ENCODE measurements around the gene SPOCK2. TPM values are rescaled to one million over a fixed set of nuclear protein-coding genes. Genes with fewer than 3 reads are reported as not detected.

The SPOCK2 gene
- total and polyA plus RNA-seq, 5 experiments from 2014 or later, result 177 to 578 (median 292) TPM

DNA sequence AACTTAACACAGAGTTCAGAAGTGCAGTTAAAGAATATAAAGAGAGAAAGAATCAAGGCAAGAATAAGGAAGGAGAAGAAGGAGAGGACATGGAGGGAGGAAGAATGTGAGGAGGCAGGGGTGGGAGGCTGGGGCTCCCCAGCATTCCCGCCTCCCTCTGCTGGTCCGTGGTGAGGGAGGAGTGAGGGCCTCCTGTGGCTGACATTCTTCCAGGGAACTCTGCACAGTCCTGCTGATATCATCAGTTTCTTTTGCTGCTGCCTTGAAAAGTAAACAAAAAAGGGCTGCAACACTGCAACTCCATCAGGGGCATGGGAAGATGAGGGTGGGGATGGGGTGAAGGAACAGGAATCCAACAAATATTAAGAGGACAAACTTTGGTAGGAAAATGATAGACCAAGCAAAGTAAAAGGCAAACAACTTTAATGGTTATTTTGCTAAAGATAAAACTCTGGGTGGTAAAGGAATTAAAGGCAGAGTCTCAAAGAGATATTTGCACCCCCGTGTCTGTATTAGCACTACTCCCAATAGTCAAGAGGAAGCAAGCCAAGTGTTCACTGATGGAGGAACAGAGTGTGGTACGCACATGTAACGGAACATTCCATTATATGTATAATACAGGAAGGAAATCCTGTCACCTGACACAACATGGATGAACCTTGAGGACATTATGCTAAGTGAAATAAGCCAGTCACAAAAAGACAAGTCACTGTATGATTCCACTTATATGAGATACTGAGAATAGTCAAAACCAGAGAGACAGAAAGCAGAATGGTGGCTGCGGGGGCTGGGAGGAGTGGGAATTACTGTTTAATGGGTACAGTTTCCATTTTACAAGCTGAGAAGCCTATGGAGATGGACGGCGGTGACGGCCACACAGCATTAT is 8.0 kb upstream of the SPOCK2 start:
- POLR2A ChIA-PET, result interaction anchor here (1.3 kb wide), 1 partner anchor 14 kb away, joined by 4 read pairs; no protein-coding TSS in a partner anchor
- H3K9me3 Mint-ChIP-seq, result no peaks in the 10 kb centered on the region
- no peak overlapping the region for H3K4me3 Mint-ChIP-seq
- DNase-seq, result no peak
- no peaks in the 10 kb centered on the region for H3K27me3 Mint-ChIP-seq
- H3K4me1 Mint-ChIP-seq, result peaks cover 15 to 41% (median 30%) of the 10 kb centered on the region in 4 donors
- no peak for ATAC-seq
- H3K27ac Mint-ChIP-seq, result peak overlapping the region in 4 of 10 donors; percentile 16 to 62 (median 39)
- H3K36me3 Mint-ChIP-seq, result peaks cover under 1 to 57% (median 21%) of the 10 kb centered on the region in 3 donors

DNA sequence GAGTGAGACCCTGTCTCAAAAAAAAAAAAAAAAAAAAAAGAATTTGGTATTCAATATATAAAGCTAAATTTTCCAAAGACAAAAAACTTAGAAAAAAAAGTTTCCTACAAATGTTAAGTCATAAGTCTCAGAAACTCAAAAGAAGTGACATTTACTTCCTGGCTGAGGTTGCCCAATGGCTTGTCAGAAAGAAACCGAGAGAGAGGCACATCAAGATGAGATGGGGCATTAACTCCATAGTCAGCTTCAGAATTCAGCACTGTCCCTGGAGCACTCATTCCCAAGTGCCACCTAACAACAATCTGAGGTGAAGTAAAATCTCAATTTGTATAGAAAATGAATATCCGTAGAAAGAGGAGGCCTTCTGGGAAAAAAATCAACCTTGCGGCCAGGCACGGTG is 6.8 kb upstream of the SPOCK2 start:
- H3K27ac Mint-ChIP-seq, result peak overlapping the region in 1 of 10 donors; percentile 35
- peaks cover 0 to 45% (median 14%) of the 10 kb centered on the region in 3 donors for H3K36me3 Mint-ChIP-seq
- ATAC-seq (no peak), DNase-seq (no peak)
- H3K4me3 Mint-ChIP-seq, result no peak overlapping the region
- no peaks in the 10 kb centered on the region for H3K27me3 Mint-ChIP-seq
- POLR2A ChIA-PET, result interaction anchor here (0.6 to 1.5 kb wide), 4 partner anchors 11 to 237 kb away, joined by 3 to 6 read pairs (median 4); no protein-coding TSS in a partner anchor
- H3K9me3 Mint-ChIP-seq, result no peaks in the 10 kb centered on the region
- peaks cover 8 to 35% (median 27%) of the 10 kb centered on the region in 4 donors for H3K4me1 Mint-ChIP-seq

DNA sequence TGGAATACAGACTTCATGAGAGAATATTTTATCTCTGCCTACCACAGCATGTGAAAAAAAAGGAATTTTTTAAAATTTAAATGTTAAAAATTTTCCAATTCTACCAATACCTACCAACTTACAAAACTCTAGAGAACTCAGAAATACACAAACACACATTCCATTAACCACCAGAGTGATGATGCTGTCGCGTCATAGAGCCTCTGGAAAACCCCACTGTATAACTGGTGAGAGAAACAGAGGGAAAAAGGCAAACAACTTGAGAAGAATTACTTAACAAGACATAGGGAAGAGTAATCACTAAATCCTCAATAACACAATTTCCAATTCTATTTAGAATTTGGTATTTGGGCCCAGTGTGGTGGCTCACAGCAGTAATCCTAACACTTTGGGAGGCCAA is 6.2 kb upstream of the SPOCK2 start:
- peak overlapping the region in 1 of 10 donors; percentile 15 for H3K27ac Mint-ChIP-seq
- peaks cover 13 to 40% (median 33%) of the 10 kb centered on the region in 4 donors for H3K4me1 Mint-ChIP-seq
- H3K27me3 Mint-ChIP-seq, result no peaks in the 10 kb centered on the region
- ATAC-seq (no peak), DNase-seq (no peak)
- POLR2A ChIA-PET, result interaction anchor here (0.5 to 1.5 kb wide), 4 partner anchors 12 to 60 kb away, joined by 3 to 6 read pairs (median 4); no protein-coding TSS in a partner anchor
- no peak overlapping the region for H3K4me3 Mint-ChIP-seq
- H3K9me3 Mint-ChIP-seq, result no peaks in the 10 kb centered on the region
- H3K36me3 Mint-ChIP-seq, result peaks cover 0 to 41% (median 14%) of the 10 kb centered on the region in 3 donors

DNA sequence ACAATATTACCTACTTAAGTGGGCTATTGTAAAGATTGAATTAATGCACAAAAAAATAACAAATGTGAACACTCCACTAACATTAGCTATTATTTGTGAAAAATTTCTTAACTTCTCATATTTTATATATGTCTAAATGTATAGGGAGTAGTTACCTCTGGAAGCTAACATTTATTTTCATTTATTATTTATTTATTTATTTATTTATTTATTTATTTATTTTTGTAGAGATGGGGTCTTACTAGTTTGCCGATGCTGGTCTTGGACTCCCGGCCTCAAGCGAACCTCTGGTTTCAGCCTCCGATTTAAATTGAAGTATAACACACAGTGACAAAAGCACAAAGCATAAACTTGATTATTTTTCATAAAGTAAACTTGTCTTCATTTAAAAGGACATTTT is 5.1 kb upstream of the SPOCK2 start:
- Mint-ChIP-seq H3K4me1 (peaks cover 17 to 41% (median 38%) of the 10 kb centered on the region in 4 donors), H3K27ac (peak overlapping the region in 1 of 10 donors; percentile 62), H3K9me3 (no peaks in the 10 kb centered on the region), H3K4me3 (no peak overlapping the region), H3K27me3 (no peaks in the 10 kb centered on the region), H3K36me3 (peaks cover under 1 to 33% (median 14%) of the 10 kb centered on the region in 3 donors)
- ATAC-seq (no peak), DNase-seq (no peak)
- POLR2A ChIA-PET, result interaction anchor here (0.6 to 9.9 kb wide), 7 partner anchors 11 to 228 kb away, joined by 3 to 208 read pairs (median 5); no protein-coding TSS in a partner anchor

DNA sequence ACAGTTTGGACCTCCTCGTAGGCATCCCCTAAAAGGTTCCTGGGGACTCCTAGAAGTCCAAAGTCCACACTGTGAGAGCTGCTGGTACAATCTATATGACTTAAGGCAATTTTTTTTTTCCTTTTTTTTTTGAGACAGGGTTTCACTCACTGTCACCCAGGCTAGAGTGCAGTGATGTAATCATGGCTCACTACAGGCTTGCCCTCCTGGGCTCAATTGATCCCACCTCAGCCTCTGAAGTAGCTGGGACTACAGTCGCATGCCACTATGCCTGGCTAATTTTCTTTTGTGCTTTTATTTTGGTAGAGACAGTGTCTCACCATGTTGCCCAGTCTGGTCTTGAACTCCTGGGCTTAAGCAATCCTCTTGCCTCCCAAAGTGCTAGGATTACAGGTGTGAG is 4.6 kb upstream of the SPOCK2 start:
- Mint-ChIP-seq H3K9me3 (peaks cover 0 to 2% (median 0%) of the 10 kb centered on the region in 9 donors), H3K4me1 (peaks cover 19 to 43% (median 41%) of the 10 kb centered on the region in 4 donors), H3K4me3 (no peak overlapping the region), H3K27ac (no peak overlapping the region), H3K27me3 (peaks cover 0 to 3% (median 0%) of the 10 kb centered on the region in 5 donors), H3K36me3 (peaks cover 5 to 34% (median 17%) of the 10 kb centered on the region in 3 donors)
- no peak for DNase-seq
- POLR2A ChIA-PET, result interaction anchor here (0.6 to 9.9 kb wide), 6 partner anchors 12 to 228 kb away, joined by 3 to 208 read pairs (median 5); no protein-coding TSS in a partner anchor
- ATAC-seq, result no peak

DNA sequence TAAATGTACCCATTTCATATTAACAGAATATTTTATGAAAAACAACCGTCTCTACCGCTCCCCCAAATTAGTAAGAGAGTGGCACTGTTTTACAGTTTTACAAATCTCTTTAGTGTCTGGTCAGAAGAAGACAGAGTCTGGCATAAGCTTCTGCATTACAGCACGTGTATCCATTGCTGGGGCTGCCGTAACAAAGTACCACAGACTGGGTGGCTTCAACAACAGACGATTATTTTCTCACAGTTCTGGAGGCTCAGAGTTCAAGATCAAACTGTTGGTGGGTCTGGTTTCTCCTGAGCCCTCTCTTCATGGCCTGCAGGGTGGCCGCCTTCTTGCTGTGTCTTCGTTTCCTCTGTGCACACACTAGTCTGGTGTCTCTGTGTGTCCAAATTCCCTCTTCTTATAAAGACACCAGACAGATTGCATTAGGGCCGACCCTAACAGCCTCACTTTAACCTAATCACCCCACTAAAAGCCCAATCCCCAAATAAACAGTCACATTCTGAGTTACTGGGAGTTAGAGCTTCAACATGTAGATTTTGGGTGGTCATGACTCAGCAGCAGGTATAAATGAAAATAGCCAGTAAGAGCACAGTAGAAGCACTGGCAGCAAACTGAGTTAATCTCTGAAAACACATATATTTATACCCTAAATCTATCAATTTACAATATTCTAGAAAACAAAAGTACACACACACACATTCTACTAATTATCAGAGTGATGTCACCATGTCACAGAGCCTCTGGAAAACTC is 4.0 kb upstream of the SPOCK2 start:
- H3K4me1 Mint-ChIP-seq, result peaks cover 19 to 42% (median 40%) of the 10 kb centered on the region in 4 donors
- ATAC-seq, result no peak
- H3K27me3 Mint-ChIP-seq, result peaks cover 0 to 3% (median 0%) of the 10 kb centered on the region in 5 donors
- H3K4me3 Mint-ChIP-seq, result no peak overlapping the region
- peaks cover 0 to 2% (median 0%) of the 10 kb centered on the region in 9 donors for H3K9me3 Mint-ChIP-seq
- no peak for DNase-seq
- H3K27ac Mint-ChIP-seq, result peak overlapping the region in 2 of 10 donors; percentile 3 to 40
- POLR2A ChIA-PET, result interaction anchor here (0.6 to 9.9 kb wide), 4 partner anchors 13 to 33 kb away, joined by 3 to 208 read pairs (median 42); no protein-coding TSS in a partner anchor
- H3K36me3 Mint-ChIP-seq, result peaks cover 5 to 30% (median 17%) of the 10 kb centered on the region in 3 donors

DNA sequence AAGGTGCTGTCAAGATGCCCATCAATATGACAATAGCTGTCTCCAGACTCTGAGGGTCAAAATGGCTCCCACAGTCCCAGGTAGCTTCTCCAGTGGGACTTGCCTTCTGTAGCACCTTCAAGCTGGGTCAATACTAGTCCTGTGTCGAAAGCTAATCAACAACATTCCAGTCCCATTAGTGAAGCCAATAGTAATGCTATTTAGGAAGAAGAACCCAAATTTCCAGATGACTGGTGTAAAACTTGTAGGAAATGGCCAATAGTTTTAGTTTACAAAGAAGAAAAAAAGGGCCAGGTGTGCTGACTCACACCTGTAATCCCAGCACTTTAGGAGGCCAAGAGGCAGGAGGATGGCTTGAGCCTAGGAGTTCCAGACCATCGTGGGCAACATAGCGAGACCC is 2.0 kb upstream of the SPOCK2 start:
- no peak for DNase-seq
- peaks cover 0 to 3% (median 0%) of the 10 kb centered on the region in 5 donors for H3K27me3 Mint-ChIP-seq

DNA sequence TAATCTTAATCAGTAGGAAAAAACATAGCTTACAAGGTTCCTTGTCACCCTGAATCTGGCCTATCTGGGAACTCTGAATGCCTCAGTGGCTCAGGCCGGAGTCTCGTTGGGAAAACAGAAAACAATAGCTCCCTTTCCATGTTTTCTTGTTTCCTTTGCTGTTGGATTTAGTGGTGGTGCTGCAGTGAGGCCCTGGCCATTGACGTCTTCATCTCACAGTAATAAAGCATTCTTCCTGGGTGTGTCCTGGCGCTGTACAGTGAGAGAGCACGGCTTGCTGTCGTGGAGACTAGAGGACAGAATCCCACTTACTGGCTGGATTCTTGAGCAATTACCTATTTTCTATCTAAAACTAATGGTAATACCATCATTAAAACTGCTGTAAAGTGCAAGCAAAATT is 1.3 kb upstream of the SPOCK2 start:
- Mint-ChIP-seq H3K9me3 (peaks cover 0 to 2% (median 0%) of the 10 kb centered on the region in 9 donors), H3K4me1 (peaks cover 31 to 51% (median 43%) of the 10 kb centered on the region in 4 donors), H3K36me3 (peaks cover 13 to 36% (median 20%) of the 10 kb centered on the region in 3 donors), H3K27me3 (peaks cover 0 to 3% (median 0%) of the 10 kb centered on the region in 5 donors), H3K27ac (peak overlapping the region; percentile 97 to 100 (median 100)), H3K4me3 (peak overlapping the region; percentile 75 to 100 (median 88))
- DNase-seq (peak in 1 of 10 donors; percentile 27), ATAC-seq (no peak)
- POLR2A ChIA-PET, result interaction anchor here (0.6 to 9.9 kb wide), 16 partner anchors 10 to 245 kb away, joined by 3 to 208 read pairs (median 20); partner anchors contain the start of genes ANAPC16 and ASCC1

More for the DNA sequence above, 2.0 kb upstream of the SPOCK2 start:
- Mint-ChIP-seq H3K9me3 (peaks cover 0 to 2% (median 0%) of the 10 kb centered on the region in 9 donors), H3K4me3 (peak overlapping the region in 5 of 10 donors; percentile 82 to 100 (median 93)), H3K4me1 (peaks cover 24 to 48% (median 39%) of the 10 kb centered on the region in 4 donors), H3K27ac (peak overlapping the region; percentile 97 to 100 (median 100)), H3K36me3 (peaks cover 13 to 33% (median 16%) of the 10 kb centered on the region in 3 donors)
- POLR2A ChIA-PET, result interaction anchor here (0.7 to 9.9 kb wide), 11 partner anchors 11 to 353 kb away, joined by 3 to 208 read pairs (median 25); partner anchors contain the start of genes ANAPC16 and ASCC1
- no peak for ATAC-seq

DNA sequence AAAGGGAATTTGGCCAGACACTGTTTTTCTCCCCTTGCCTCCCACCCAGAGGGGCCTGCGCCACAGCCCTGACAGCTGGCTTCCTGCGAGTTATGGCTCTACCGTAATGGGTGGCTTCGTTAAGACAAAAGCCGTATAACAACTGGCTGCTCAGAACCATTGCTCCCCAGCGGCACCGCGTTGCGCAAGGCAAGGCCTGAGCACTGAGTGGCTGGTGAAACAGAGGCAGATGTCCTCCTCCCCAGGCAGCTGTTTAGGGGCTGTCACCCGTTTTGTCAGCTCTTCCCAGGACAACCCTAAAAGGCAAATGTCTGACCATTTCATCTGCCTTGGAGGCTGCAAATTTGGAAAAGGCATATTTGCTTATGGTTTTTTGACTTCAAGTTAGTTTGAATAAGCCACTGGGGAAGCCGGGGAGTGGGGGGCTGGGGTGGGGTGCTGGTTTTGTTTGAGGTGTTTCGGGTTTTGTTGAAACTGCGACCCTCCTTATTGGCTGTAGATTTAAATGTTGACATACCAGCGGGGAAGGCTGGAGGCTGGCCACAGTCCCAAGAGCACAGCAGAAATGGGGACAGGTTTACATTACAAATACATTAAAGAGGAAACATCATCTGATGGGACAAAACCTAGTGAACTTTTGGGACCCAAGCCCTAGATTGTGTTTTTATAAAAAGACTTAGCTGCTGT is 681 bp upstream of the SPOCK2 start:
- ATAC-seq, result peak; percentile 49 to 54
- POLR2A ChIA-PET, result interaction anchor here (0.6 to 9.9 kb wide), 28 partner anchors 9 to 246 kb away, joined by 3 to 208 read pairs (median 10); partner anchors contain the start of genes ANAPC16, ASCC1 and DDIT4
- H3K36me3 Mint-ChIP-seq, result peaks cover 13 to 39% (median 21%) of the 10 kb centered on the region in 3 donors

DNA sequence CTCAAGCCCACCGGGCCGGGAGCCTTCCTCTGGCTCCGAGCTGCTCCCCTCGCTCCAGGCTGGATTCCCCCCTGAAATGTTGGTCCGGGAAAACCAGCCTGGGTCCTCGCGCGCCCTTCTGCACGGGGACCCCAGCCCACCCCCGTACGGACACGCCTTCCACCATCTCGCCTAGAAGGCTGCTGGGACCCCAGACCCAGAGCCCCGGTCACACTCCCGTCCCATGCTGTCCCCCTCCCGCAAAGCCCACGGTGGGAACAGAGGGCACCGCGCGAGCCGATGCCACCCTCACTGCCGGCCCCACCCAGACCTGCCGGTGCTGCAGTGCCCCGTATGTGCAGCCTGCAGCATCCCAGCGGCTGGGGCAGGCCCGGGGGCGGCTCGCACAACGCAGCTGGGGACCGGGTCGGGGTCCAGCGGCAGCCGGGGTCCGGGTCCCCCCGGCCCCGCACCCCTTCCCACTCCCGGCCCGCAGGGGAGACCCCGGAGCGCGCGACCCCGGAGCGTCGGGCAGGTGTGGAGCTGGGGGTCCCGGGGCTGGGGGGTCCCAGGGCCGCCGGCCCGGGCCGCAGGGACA is 871 bp downstream of the SPOCK2 start:
- ATAC-seq (peak; percentile 37 to 38), DNase-seq (peak in 9 of 10 donors; percentile 46 to 80 (median 57))
- H3K4me3 Mint-ChIP-seq, result peak overlapping the region; percentile 93 to 100 (median 96)
- H3K27ac Mint-ChIP-seq, result peak overlapping the region; percentile 85 to 100 (median 98)
- H3K9me3 Mint-ChIP-seq, result peaks cover 0 to 2% (median 0%) of the 10 kb centered on the region in 9 donors
- peaks cover 0 to 3% (median 0%) of the 10 kb centered on the region in 5 donors for H3K27me3 Mint-ChIP-seq
- peaks cover 41 to 71% (median 61%) of the 10 kb centered on the region in 4 donors for H3K4me1 Mint-ChIP-seq
- H3K36me3 Mint-ChIP-seq, result peaks cover 13 to 47% (median 21%) of the 10 kb centered on the region in 3 donors
- POLR2A ChIA-PET, result interaction anchor here (0.6 to 9.9 kb wide), 38 partner anchors 8 to 248 kb away, joined by 3 to 208 read pairs (median 10); partner anchors contain the start of genes ANAPC16, ASCC1 and DDIT4

More for the DNA sequence above, 681 bp upstream of the SPOCK2 start:
- Mint-ChIP-seq H3K4me1 (peaks cover 31 to 55% (median 46%) of the 10 kb centered on the region in 4 donors), H3K4me3 (peak overlapping the region; percentile 93 to 100 (median 100)), H3K27me3 (peaks cover 0 to 3% (median 0%) of the 10 kb centered on the region in 5 donors), H3K27ac (peak overlapping the region; percentile 97 to 100 (median 100)), H3K9me3 (peaks cover 0 to 2% (median 0%) of the 10 kb centered on the region in 9 donors)
- peak in 7 of 10 donors; percentile 44 to 82 (median 62) for DNase-seq

Measured in naive thymus-derived CD8-positive, alpha-beta T cell (primary cell).